ENCODE results near the gene FAM234B. TPM values are rescaled to one million over a fixed set of nuclear protein-coding genes. Genes with fewer than 3 reads are reported as not detected.

Gene FAM234B
- total RNA-seq, 1 experiment from 2014 or later: 5.6 TPM

DNA sequence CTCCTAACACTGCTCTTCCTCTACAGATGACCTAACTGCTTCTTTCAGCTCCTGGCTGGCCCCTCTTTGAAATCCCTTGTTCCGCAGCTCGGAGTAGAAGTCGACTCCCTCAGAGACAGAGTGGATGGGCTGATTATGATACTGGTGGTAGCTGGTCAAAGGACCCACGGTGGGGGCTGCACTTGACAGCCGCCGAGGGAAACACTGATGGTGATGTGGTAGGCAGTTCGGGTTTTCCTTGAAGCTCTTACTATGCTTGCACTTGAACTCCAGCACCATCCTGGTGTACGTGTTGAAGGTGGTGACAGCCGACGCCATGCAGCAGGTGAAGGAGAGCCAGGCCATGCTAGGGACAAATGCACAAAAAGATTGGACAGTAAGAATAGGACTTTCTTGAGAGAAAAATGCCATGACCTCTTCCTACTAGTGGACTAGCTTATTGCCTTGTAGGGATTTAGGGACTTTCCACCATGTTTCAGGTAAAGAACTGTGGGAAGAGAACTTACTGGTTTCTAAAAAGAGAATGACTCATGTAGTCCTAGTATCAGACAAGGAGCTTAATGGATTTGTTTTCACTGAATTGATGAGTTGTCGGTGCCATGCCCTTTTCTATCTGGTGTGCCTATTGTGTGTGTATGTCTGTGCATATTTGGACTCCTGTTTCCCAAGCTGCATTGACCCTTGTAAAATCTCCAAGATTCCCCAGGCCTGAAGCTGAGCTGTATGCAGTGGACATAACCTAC is 40.9 kb downstream of the FAM234B start:
- Histone ChIP-seq H2AFZ (ENCODE audit: low read length) (no peak overlapping the region), H3K4me3 (ENCODE audit: low read length) (no peak overlapping the region), H3K36me3 (ENCODE audit: insufficient read depth, low read length) (no peaks in the 10 kb centered on the region), H3K9me3 (ENCODE audit: low read length) (no peaks in the 10 kb centered on the region), H3K27ac (ENCODE audit: low read length) (no peak overlapping the region), H3K9ac (ENCODE audit: low read length) (no peak overlapping the region), H3K27me3 (ENCODE audit: low read length) (no peaks in the 10 kb centered on the region), H3K4me1 (ENCODE audit: low read length) (no peaks in the 10 kb centered on the region), H3K9me2 (replicated peaks; ENCODE audit: insufficient read depth, low read length) (no peaks in the 10 kb centered on the region), H4K20me1 (ENCODE audit: insufficient read depth, low read depth, low read length) (no peaks in the 10 kb centered on the region), H3K79me2 (ENCODE audit: low read length) (no peaks in the 10 kb centered on the region), H3K4me2 (ENCODE audit: low read depth, low read length, poor library complexity, severe bottlenecking) (no peak overlapping the region)
- no peak for DNase-seq

DNA sequence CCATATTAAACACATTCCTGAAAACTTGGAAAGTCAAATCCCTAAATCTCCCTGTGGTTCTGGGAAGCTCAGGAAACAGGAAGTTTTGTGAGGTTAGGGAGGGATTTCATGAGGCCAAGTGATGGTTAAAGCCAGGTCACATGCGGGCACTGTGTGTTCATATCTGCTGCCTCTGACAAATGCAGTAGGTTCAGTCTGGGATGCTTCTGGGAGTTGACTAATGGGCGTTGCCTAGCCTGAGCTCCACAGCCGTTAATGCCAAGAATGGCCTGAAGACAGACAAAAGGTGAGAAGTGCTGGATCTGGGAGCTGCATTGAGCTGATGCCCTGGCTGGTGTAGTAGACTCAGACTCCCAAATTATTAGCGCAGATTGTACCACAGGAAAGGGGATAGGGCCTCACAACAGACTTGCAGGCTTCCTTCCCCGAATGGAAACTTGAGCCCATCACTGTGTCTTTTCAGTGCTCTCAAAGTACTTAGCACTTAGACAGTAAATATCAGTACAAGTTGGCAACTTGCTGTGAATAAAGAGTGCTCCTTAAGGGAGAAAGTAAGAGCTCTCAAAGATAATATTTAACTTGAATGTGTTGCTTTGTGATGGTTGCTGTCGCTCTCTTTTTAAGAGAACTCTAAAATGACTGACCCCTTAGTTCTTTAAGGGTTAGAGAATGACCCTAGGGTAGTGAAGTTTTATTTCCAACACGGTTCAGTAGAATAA is 41.9 kb downstream of the FAM234B start:
- DNase-seq: no peak
- no peaks in the 10 kb centered on the region for H3K27me3 ChIP-seq (ENCODE audit: low read length)
- no peaks in the 10 kb centered on the region for H3K36me3 ChIP-seq (ENCODE audit: insufficient read depth, low read length)
- no peaks in the 10 kb centered on the region for H3K4me1 ChIP-seq (ENCODE audit: low read length)
- H3K9me2 ChIP-seq (replicated peaks; ENCODE audit: insufficient read depth, low read length): no peaks in the 10 kb centered on the region
- no peak overlapping the region for H3K27ac ChIP-seq (ENCODE audit: low read length)
- H3K9ac ChIP-seq (ENCODE audit: low read length): no peak overlapping the region
- H4K20me1 ChIP-seq (ENCODE audit: insufficient read depth, low read depth, low read length): no peaks in the 10 kb centered on the region
- H3K9me3 ChIP-seq (ENCODE audit: low read length): no peaks in the 10 kb centered on the region
- H2AFZ ChIP-seq (ENCODE audit: low read length): no peak overlapping the region
- H3K4me3 ChIP-seq (ENCODE audit: low read length): no peak overlapping the region
- H3K79me2 ChIP-seq (ENCODE audit: low read length): no peaks in the 10 kb centered on the region
- H3K4me2 ChIP-seq (ENCODE audit: low read depth, low read length, poor library complexity, severe bottlenecking): no peak overlapping the region

DNA sequence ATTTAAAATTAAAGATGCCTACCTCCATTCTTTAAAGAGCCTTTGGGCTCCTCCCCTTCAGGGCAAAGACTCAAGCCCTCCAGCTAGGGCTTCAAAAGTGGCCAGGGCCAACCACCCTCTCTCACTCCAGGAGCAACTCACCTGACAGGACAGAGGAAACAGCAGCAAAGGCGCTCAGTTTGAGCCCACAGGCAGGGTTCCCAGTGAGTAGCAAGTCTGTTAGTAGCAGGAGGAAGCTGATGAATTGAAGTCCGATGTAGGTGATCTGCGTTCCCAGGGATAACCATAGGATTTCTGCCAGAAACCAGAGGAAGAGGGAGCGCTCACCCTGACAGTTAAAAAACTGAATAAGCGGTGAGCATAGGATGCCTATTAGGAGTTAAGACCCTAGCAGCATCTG is 43.6 kb downstream of the FAM234B start:
- no peak overlapping the region for H2AFZ ChIP-seq (ENCODE audit: low read length)
- no peaks in the 10 kb centered on the region for H3K27me3 ChIP-seq (ENCODE audit: low read length)
- H3K79me2 ChIP-seq (ENCODE audit: low read length): no peaks in the 10 kb centered on the region
- no peaks in the 10 kb centered on the region for H3K36me3 ChIP-seq (ENCODE audit: insufficient read depth, low read length)
- H3K4me2 ChIP-seq (ENCODE audit: low read depth, low read length, poor library complexity, severe bottlenecking): no peak overlapping the region
- DNase-seq: no peak
- no peaks in the 10 kb centered on the region for H4K20me1 ChIP-seq (ENCODE audit: insufficient read depth, low read depth, low read length)
- H3K9me3 ChIP-seq (ENCODE audit: low read length): no peaks in the 10 kb centered on the region
- no peak overlapping the region for H3K9ac ChIP-seq (ENCODE audit: low read length)
- H3K4me3 ChIP-seq (ENCODE audit: low read length): no peak overlapping the region
- no peaks in the 10 kb centered on the region for H3K4me1 ChIP-seq (ENCODE audit: low read length)
- no peaks in the 10 kb centered on the region for H3K9me2 ChIP-seq (replicated peaks; ENCODE audit: insufficient read depth, low read length)
- H3K27ac ChIP-seq (ENCODE audit: low read length): no peak overlapping the region

DNA sequence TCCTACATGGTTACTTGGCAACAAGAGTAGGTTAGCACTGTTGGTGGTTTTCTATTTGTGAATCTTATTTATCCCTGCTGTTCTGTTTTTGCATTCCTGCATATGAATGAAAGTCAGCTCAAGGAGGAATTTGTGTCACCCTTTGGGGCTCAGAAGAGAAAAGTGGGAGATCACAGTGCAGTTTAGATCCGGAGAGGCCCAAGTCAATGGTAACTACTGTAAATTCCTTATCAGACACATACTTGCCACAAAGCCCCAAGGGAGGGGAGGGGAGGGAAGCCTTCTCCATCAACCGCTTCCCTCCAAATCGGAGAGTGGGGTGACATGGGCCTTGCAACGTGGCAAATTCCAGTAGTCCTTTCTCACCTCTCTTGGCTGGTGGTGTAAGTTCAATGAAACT is 44.3 kb downstream of the FAM234B start:
- no peak for DNase-seq
- Histone ChIP-seq H4K20me1 (ENCODE audit: insufficient read depth, low read depth, low read length) (no peaks in the 10 kb centered on the region), H3K27me3 (ENCODE audit: low read length) (no peaks in the 10 kb centered on the region), H3K9ac (ENCODE audit: low read length) (no peak overlapping the region), H3K4me1 (ENCODE audit: low read length) (no peaks in the 10 kb centered on the region), H2AFZ (ENCODE audit: low read length) (no peak overlapping the region), H3K9me3 (ENCODE audit: low read length) (no peaks in the 10 kb centered on the region), H3K79me2 (ENCODE audit: low read length) (no peaks in the 10 kb centered on the region), H3K4me3 (ENCODE audit: low read length) (no peak overlapping the region), H3K27ac (ENCODE audit: low read length) (no peak overlapping the region), H3K9me2 (replicated peaks; ENCODE audit: insufficient read depth, low read length) (no peaks in the 10 kb centered on the region), H3K4me2 (ENCODE audit: low read depth, low read length, poor library complexity, severe bottlenecking) (no peak overlapping the region), H3K36me3 (ENCODE audit: insufficient read depth, low read length) (no peaks in the 10 kb centered on the region)

DNA sequence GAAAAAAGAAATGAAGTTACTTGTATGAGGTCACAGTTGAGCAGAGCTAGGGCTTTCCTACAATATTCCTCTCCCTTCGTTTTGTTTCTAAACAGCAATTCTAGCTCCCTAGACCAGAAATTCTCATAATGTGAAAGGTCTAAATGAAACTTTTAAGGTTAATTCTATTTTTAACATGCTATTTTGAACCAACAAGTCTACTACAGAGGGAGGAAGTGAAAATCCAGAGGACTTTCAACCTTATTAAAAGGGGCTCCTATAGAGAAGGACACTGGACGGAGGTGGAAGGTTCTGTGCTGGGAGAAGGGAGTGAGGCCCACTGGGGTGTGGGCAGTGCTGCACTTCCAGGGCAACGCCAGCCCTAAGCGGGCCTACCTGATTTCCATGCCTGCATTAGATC is 45.9 kb downstream of the FAM234B start:
- Histone ChIP-seq H3K36me3 (ENCODE audit: insufficient read depth, low read length) (no peaks in the 10 kb centered on the region), H3K27ac (ENCODE audit: low read length) (no peak overlapping the region), H3K9me3 (ENCODE audit: low read length) (no peaks in the 10 kb centered on the region), H3K9ac (ENCODE audit: low read length) (no peak overlapping the region), H2AFZ (ENCODE audit: low read length) (no peak overlapping the region), H3K9me2 (replicated peaks; ENCODE audit: insufficient read depth, low read length) (no peaks in the 10 kb centered on the region), H3K4me1 (ENCODE audit: low read length) (no peaks in the 10 kb centered on the region), H3K4me2 (ENCODE audit: low read depth, low read length, poor library complexity, severe bottlenecking) (no peak overlapping the region), H4K20me1 (ENCODE audit: insufficient read depth, low read depth, low read length) (no peaks in the 10 kb centered on the region), H3K4me3 (ENCODE audit: low read length) (no peak overlapping the region), H3K79me2 (ENCODE audit: low read length) (no peaks in the 10 kb centered on the region), H3K27me3 (ENCODE audit: low read length) (no peaks in the 10 kb centered on the region)
- no peak for DNase-seq

DNA sequence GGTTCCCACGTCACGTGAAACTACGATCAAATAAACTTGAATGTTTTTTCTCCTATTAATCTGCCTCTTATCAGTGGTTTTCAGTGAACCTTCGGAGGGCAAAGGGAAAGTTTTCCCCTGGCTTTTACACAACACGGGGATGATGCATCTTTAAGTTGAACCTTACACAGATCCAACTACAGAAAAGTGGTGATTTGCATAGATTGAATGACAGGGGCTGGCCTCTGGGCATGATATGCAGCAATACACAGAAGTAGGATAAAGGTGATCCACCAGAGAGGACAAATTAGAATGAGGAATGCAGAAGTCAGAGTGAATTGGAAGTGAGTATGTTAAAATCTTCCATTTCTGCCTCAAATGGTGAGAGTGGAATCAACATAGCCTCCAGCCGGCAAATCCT is 47.7 kb downstream of the FAM234B start:
- H4K20me1 ChIP-seq (ENCODE audit: insufficient read depth, low read depth, low read length): no peaks in the 10 kb centered on the region
- H3K4me2 ChIP-seq (ENCODE audit: low read depth, low read length, poor library complexity, severe bottlenecking): no peak overlapping the region

DNA sequence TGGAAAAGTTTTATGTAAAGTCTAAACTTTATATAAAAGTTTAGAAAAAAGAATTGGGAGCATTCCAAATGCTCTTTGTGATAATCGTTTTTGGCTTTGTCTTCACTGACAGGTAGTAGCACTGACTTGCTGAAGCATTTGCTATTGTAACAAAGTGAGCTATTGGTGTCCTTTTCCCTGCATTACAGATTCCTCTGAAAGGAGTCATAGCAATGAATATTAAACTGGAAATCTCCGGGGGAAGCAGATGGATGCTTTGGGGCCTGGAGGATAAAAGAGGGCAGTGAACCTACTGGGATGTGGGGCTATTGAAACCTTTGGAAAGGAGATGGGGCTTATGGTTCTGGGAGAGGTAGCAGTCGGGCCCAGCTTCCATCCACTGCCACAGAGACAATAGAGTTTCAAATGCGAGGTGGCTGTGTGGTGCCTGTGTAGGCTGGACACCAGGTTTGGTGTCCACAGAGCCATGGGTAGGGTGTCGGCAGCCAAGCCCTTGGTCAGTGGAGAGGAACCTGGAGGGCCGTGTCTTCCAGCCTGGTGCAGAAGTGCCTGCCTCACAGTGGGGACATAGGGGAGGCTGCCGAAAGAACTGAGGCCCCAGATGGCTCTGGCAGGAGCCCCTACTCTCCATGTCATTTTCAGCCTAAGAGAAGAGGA is 49.1 kb downstream of the FAM234B start:
- Histone ChIP-seq H3K9ac (ENCODE audit: low read length) (no peak overlapping the region), H3K36me3 (ENCODE audit: insufficient read depth, low read length) (no peaks in the 10 kb centered on the region), H3K4me2 (ENCODE audit: low read depth, low read length, poor library complexity, severe bottlenecking) (no peak overlapping the region)

More for the DNA sequence above, 47.7 kb downstream of the FAM234B start:
- Histone ChIP-seq H3K9me2 (replicated peaks; ENCODE audit: insufficient read depth, low read length) (no peaks in the 10 kb centered on the region), H3K27ac (ENCODE audit: low read length) (no peak overlapping the region), H3K27me3 (ENCODE audit: low read length) (no peaks in the 10 kb centered on the region), H3K9ac (ENCODE audit: low read length) (no peak overlapping the region), H2AFZ (ENCODE audit: low read length) (no peak overlapping the region), H3K9me3 (ENCODE audit: low read length) (no peaks in the 10 kb centered on the region), H3K79me2 (ENCODE audit: low read length) (no peaks in the 10 kb centered on the region), H3K4me3 (ENCODE audit: low read length) (no peak overlapping the region), H3K36me3 (ENCODE audit: insufficient read depth, low read length) (no peaks in the 10 kb centered on the region), H3K4me1 (ENCODE audit: low read length) (no peaks in the 10 kb centered on the region)
- no peak for DNase-seq

DNA sequence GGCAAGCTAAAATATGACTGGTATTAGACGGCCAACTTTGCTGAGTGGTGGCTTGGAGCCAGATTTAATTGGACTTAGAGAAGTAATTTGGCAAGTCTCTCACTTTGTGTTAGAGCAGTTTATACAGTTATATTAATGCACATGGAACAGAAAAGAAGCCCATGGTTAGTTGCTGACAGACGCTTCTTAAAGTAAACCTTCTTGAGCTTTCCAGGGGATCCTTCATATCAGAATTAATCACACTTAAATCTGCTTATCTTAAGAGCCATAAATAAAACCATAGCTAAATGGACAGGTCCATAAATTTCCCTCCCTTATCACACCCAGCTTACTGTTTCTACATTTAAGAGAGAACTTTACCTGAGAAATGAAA is 49.7 kb downstream of the FAM234B start:
- Histone ChIP-seq H3K79me2 (ENCODE audit: low read length) (no peaks in the 10 kb centered on the region), H4K20me1 (ENCODE audit: insufficient read depth, low read depth, low read length) (no peaks in the 10 kb centered on the region), H3K9ac (ENCODE audit: low read length) (no peak overlapping the region), H3K9me3 (ENCODE audit: low read length) (no peaks in the 10 kb centered on the region), H2AFZ (ENCODE audit: low read length) (no peak overlapping the region), H3K27me3 (ENCODE audit: low read length) (no peaks in the 10 kb centered on the region), H3K9me2 (replicated peaks; ENCODE audit: insufficient read depth, low read length) (no peaks in the 10 kb centered on the region), H3K4me1 (ENCODE audit: low read length) (peaks cover 20% of the 10 kb centered on the region), H3K27ac (ENCODE audit: low read length) (no peak overlapping the region), H3K4me3 (ENCODE audit: low read length) (no peak overlapping the region), H3K4me2 (ENCODE audit: low read depth, low read length, poor library complexity, severe bottlenecking) (no peak overlapping the region), H3K36me3 (ENCODE audit: insufficient read depth, low read length) (no peaks in the 10 kb centered on the region)
- DNase-seq: no peak

More for the DNA sequence above, 49.1 kb downstream of the FAM234B start:
- Histone ChIP-seq H3K4me3 (ENCODE audit: low read length) (no peak overlapping the region), H3K79me2 (ENCODE audit: low read length) (no peaks in the 10 kb centered on the region), H3K27me3 (ENCODE audit: low read length) (no peaks in the 10 kb centered on the region), H4K20me1 (ENCODE audit: insufficient read depth, low read depth, low read length) (no peaks in the 10 kb centered on the region), H3K9me3 (ENCODE audit: low read length) (no peaks in the 10 kb centered on the region), H3K4me1 (ENCODE audit: low read length) (peaks cover 14% of the 10 kb centered on the region), H3K9me2 (replicated peaks; ENCODE audit: insufficient read depth, low read length) (no peaks in the 10 kb centered on the region), H2AFZ (ENCODE audit: low read length) (no peak overlapping the region), H3K27ac (ENCODE audit: low read length) (no peak overlapping the region)
- no peak for DNase-seq
